CMK (cell line): ENCODE measurements around the gene NUTM2A.
"Not testable (repeated sequence)": the region's sequence is repeated elsewhere in the genome, so short reads cannot be mapped to it uniquely, and the experiment has no call there.

Source experiments
- DNase-seq: peaks from one replicate; pipeline ENCODE4 v3.0.0-alpha.2; 2010; ENCODE audit warnings: low read depth

The NUTM2A gene

GRCh38 chr10:87248818-87249353 is 23.6 kb downstream of the NUTM2A start:
- DNase-seq: not testable (repeated sequence)

- DNase-seq: not testable (repeated sequence)
Measured at GRCh38 chr10:87280749-87281392, 55.6 kb downstream of the NUTM2A start.
